Ramos (cell line): ENCODE results near the gene SPAG8.

Source experiments
- in situ Hi-C: fragments of 300-500 bp; cut with MboI; formaldehyde crosslinking; loops from one replicate; pipeline ENCODE4 v1.14.3; 2022; ENCODE audit warnings: low sequenced_read_pairs; ENCODE audit not compliant: unreplicated experiment

SPAG8 gene

GRCh38 chr9:35840881-35841644 lies 29.0 kb upstream of the SPAG8 start:
- in situ Hi-C loops, result no loop called here

- in situ Hi-C loops, result no loop called here
These were observed 27.9 kb upstream of the SPAG8 start for GRCh38 chr9:35839926-35840325.

- in situ Hi-C loops, result no loop called here
These were observed 24.5 kb upstream of the SPAG8 start for GRCh38 chr9:35836595-35836994.

DNA sequence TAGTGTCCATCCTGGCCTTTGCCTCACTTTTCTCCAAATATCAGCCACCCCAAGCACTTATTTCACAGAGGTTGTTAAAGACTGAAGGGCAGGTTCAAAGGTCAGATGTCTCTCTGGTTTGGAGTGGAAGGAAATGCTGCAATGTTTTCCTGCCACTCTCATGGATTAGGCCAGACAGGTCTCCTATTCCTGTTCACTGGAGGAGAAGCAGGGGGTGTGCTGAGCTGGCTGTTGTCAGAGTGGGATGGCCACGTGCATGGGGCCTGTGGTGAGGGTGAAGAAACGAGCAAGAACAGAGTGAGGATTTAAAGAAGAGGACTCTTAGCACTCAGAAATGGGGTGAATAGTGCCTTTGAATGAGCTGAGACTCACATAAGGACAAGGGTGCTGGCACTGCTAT lies 23.7 kb upstream of the SPAG8 start:
- in situ Hi-C loops, result no loop called here

DNA sequence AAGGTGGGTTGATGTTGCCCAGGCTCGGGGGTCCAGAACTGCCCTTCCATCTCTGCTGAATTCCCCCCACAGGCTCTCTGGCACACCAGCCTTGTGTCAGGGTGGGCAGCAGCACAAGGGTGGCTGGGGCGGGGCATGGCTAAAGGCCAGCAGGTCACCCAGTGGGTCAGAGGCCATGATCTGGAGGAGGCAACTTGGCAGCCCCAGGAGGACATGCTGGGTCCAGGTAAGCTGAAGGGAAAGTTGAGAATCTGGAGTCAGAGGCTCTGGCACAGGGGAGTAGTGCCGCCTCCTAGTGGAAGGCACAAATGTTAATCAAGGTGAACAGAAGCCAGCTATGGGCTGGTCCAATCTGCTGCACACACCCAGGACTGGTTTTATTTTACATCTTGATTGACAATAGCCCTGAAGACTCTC lies 23.2 kb upstream of the SPAG8 start:
- in situ Hi-C loops, result no loop called here

GRCh38 chr9:35834260-35835215 lies 22.5 kb upstream of the SPAG8 start:
- in situ Hi-C loops, result no loop called here

DNA sequence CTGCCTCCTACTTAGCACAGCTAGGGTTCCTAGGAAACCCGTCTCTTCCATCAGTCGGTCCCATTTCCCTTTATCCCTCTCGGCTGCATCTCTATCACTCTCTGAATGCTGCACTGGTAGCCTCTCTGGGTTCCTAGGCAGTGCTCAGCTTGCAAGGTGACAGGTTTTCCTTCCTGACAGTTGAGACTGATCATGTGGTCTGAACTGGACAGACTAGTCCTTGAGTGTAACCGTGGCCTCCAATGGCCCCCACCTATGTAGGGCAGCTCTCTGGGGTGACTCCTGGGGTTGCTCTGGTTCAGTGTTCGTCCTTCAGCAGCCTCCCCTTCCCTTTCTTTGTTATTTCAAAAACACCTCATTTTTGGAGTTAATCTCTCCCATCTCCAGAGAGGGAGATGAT lies 20.8 kb upstream of the SPAG8 start:
- in situ Hi-C loops, result no loop called here

DNA sequence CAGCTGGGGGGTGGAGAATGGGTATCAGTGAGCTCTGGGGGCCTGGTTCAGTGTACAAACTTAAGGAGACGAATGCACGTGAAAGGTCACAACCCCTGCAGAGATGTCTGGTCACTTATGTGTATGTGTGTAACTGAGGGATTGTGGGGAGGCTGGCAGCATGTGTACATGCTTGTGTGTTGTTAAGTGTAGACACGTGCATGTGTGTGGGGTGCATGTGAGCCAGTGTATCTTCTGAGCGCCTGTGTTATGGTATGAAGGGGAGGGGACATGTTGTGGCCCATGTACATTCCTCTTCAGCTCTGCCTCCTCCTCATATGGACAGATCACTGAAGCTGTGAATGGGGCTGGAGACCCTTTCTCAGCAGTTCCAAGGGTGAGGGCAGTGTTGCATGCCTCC lies 19.0 kb upstream of the SPAG8 start:
- in situ Hi-C loops, result no loop called here

DNA sequence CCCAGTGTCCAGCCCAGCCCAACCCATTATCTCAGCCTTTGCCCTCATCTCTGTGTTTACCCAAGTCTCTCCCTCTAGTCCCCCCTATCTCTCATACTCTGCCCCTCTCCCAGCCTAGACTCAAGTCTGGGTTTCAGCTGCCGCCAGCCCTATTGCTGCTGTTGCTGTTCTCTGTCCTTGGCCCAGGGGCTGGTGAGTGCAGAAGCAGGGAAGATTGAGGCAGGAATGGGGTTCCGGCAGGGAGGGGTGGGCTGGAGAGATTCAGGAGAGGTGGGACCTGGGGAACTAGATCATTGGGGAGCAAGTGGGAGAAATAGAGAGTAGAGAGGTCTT lies 17.7 kb upstream of the SPAG8 start:
- in situ Hi-C loops, result no loop called here

- in situ Hi-C loops, result no loop called here
These were observed 17.2 kb upstream of the SPAG8 start, which contains the start of gene TMEM8B for GRCh38 chr9:35829084-35829763. Gene TMEM8B (plus strand): TSS chr9:35829228. CDS start chr9:35829448, 220 bp downstream.

DNA sequence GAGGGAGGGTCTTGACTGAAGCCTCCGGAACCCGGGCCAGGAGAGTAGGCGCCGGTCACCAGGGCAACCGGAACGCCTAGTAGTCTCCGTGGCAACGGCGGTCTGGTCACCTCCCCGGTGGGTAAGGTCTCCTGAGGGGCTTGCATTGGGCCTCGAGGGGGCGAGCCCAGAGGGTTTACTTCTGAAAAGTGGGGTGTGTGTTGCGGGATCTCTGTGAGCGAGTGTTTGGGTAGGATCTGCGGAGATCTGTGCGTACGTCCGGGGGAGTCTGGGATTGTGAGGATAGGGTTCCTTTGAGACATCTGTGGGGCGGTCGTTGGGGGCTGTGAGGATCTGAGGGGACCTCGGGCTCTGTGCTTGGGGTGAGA lies 16.6 kb upstream of the SPAG8 start, which contains the start of gene FAM221B:
FAM221B (minus strand) TSS at position 17 of the 368 bp plus-strand sequence. CDS start 2,571 bp downstream, outside the sequence.
- in situ Hi-C loops, result no loop called here

GRCh38 chr9:35827486-35827885 lies 15.4 kb upstream of the SPAG8 start:
- in situ Hi-C loops, result no loop called here

- in situ Hi-C loops, result no loop called here
These were observed 14.1 kb upstream of the SPAG8 start for GRCh38 chr9:35826071-35826701.

DNA sequence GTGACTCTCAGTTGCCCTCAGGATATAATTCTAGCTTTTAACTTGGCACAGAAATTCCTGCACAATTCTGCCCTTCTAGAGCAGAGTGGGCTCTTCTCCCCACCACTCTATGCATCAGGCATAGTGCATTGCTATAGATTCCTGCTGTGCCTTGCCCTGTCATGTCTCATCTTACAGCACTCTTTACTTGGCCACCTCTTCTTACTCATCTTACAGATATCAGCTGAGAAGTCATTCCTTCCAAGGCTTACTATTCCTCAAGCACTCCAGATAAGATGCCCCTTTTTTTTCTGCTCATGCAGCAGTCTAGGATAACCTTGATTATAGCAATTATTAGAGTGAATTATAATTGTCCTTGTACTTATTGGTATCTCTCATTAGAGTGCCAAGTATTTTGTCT lies 10.9 kb upstream of the SPAG8 start:
- in situ Hi-C loops, result no loop called here

GRCh38 chr9:35820076-35820475 lies 8.0 kb upstream of the SPAG8 start:
- in situ Hi-C loops, result no loop called here

DNA sequence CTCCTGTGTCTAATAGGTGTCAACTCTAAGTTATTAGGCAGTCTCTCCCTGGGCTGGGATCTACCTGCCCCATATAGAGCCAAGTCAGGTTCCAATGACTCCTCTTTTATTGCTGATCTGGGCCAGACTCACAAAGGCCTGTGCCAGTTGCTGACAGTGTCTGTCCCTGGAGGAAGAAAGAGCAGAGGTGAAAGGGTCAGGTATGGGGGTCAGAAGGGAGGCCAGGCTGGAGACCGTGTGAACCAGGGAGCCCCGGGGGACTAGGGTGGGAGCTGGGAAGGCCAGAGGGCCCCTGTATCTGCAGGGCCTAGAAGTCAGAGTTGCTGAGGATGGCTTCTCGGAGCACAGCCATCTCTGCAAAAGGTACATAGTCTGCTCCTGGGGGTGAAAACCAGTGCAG lies 6.3 kb upstream of the SPAG8 start:
- in situ Hi-C loops, result no loop called here

DNA sequence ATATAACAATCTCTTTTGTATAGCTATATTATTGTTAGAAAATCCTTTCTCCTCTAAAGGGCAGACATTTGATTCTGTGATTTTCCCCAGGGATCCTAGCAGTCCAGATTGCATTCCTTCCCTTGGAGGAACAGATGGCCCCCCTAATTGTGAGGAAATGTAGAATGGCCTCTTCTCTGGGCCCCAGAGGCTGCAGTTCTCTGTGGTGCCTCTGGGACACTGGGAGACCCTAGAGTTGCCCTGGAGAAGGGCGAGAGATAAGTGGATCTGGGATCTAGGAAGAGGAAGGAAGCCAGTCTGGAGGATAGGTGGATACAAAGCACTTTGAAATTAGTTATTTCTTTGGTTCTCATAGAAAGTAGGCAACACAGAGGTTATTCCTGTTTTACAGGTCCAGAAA lies 4.6 kb upstream of the SPAG8 start:
- in situ Hi-C loops, result no loop called here

DNA sequence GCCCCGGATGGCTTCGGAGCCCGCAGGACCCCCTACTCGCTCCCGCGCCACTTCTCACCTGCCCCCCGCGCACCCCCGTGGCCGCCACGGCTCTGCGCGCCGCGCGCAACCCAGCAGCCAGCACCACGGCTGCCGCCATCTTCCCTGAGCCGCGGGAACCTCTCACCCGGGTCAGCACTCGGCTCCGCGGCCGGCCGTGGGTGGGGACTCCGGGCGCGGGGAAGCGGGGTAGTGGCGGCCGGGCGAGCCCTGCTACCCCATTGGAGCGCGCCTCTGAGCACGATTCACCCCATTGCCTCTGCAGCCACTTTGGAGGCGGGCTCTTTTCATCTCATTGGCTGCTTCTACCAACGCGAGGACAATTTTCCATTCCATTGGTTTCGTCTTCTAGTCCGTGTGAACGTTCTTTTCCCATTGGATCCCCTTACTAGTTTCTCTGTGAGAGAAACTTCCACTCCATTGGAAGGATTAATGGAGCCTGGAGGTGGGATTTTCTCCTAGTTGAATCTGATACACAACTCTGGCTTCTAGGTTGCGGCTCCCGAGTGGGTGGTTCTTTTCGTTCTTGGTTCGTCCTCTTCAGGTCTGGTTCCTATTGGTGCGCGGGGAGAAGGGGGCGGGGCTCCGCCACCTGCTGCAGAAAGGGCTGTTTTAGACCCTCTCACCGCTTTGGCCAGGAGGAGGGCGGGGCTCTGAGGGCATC lies 2.9 kb upstream of the SPAG8 start, which contains the start of gene HINT2:
HINT2 (minus strand) TSS at position 202 of the 703 bp plus-strand sequence; CDS start at position 139, 63 bp downstream.
- in situ Hi-C loops, result no loop called here

GRCh38 chr9:35814106-35814840 lies 2.2 kb upstream of the SPAG8 start:
- in situ Hi-C loops, result no loop called here
